Mesenchymal stem cell (in vitro differentiated cells and primary cell): ENCODE measurements around the gene DIAPH2.

ENCODE experiments used
- DNase-seq: peaks from one replicate; pipeline ENCODE4 v3.0.0-alpha.2; 2013
- H2AFZ ChIP-seq: one replicate; pipeline ENCODE4 v1.6.1; 2013; ENCODE audit warnings: low read depth, mild to moderate bottlenecking, control low read depth, inconsistent platforms, low read length, moderate library complexity
- H2AK5ac ChIP-seq: 2 replicates; pipeline ENCODE4 v1.6.1; 2013; ENCODE audit warnings: low read length, moderate library complexity, mild to moderate bottlenecking, inconsistent platforms; ENCODE audit not compliant: severe bottlenecking
- H2BK120ac ChIP-seq: one replicate; pipeline ENCODE4 v1.6.1; 2013; ENCODE audit warnings: low read depth, mild to moderate bottlenecking, inconsistent platforms, low read length, moderate library complexity
- H2BK12ac ChIP-seq, 2 experiments: one replicate each; pipeline ENCODE4 v1.6.1; 2013; ENCODE audit warnings: inconsistent platforms in 2 of 2, low read length in 2 of 2, mild to moderate bottlenecking in 2 of 2, moderate library complexity in 2 of 2, control low read depth in 1 of 2
- H2BK15ac ChIP-seq: one replicate; pipeline ENCODE4 v1.6.1; 2013; ENCODE audit warnings: mild to moderate bottlenecking, low read depth, inconsistent platforms; ENCODE audit not compliant: poor library complexity, severe bottlenecking
- H2BK5ac ChIP-seq: 2 replicates; pipeline ENCODE4 v1.6.1; 2013; ENCODE audit warnings: low read depth, mild to moderate bottlenecking, low read length, control low read depth, inconsistent platforms; ENCODE audit not compliant: poor library complexity, severe bottlenecking
- H3K14ac ChIP-seq, 2 experiments: one replicate each; pipeline ENCODE4 v1.6.1; 2013; ENCODE audit warnings: inconsistent platforms in 2 of 2, low read length in 2 of 2, control low read depth in 1 of 2, mild to moderate bottlenecking in 1 of 2, moderate library complexity in 1 of 2
- H3K18ac ChIP-seq, 2 experiments: one replicate each; pipeline ENCODE4 v1.6.1; 2013; ENCODE audit warnings: inconsistent platforms in 2 of 2, low read length in 2 of 2, control low read depth in 1 of 2, low read depth in 1 of 2, mild to moderate bottlenecking in 1 of 2
- H3K23ac ChIP-seq, 2 experiments: one replicate each; pipeline ENCODE4 v1.6.1; 2013; ENCODE audit warnings: inconsistent platforms in 2 of 2, low read length in 2 of 2, mild to moderate bottlenecking in 2 of 2, moderate library complexity in 2 of 2, control low read depth in 1 of 2
- H3K27ac ChIP-seq: 2 replicates; pipeline ENCODE4 v1.5.1; 2013; ENCODE audit warnings: mild to moderate bottlenecking, moderate library complexity, low read length, control low read depth, inconsistent platforms; ENCODE audit not compliant: poor library complexity, severe bottlenecking
- H3K27me3 ChIP-seq, 2 experiments: 2 replicates each; pipeline versions ENCODE4 v1.6.1 to v1.7.0; 2013; ENCODE audit warnings: low read length in 2 of 2, mild to moderate bottlenecking in 2 of 2, moderate library complexity in 2 of 2, control low read depth in 1 of 2, inconsistent platforms in 1 of 2; ENCODE audit not compliant: control insufficient read depth in 1 of 2, insufficient read depth in 1 of 2
- H3K36me3 ChIP-seq, 2 experiments: 2 replicates each; pipeline versions ENCODE4 v1.6.1 to v1.7.0; 2013; ENCODE audit warnings: low read length in 2 of 2, control low read depth in 1 of 2, inconsistent platforms in 1 of 2, low read depth in 1 of 2, mild to moderate bottlenecking in 1 of 2; ENCODE audit not compliant: insufficient read depth in 2 of 2, control insufficient read depth in 1 of 2
- H3K4ac ChIP-seq, 2 experiments: one replicate each; pipeline ENCODE4 v1.6.1; 2013; ENCODE audit warnings: inconsistent platforms in 2 of 2, low read length in 2 of 2, mild to moderate bottlenecking in 2 of 2, moderate library complexity in 2 of 2, control low read depth in 1 of 2, low read depth in 1 of 2
- H3K4me1 ChIP-seq: 2 replicates; pipeline ENCODE4 v1.6.1; 2013; ENCODE audit warnings: low read depth, low read length, control low read depth; ENCODE audit not compliant: control insufficient read depth, insufficient read depth
- H3K4me2 ChIP-seq: 2 replicates; pipeline ENCODE4 v1.6.1; 2013; ENCODE audit warnings: low read length, mild to moderate bottlenecking, inconsistent platforms; ENCODE audit not compliant: poor library complexity, severe bottlenecking
- H3K4me3 ChIP-seq, 2 experiments: 2 replicates each; pipeline versions ENCODE4 v1.5.1 to v1.7.0; 2013; ENCODE audit warnings: low read length in 2 of 2, mild to moderate bottlenecking in 2 of 2, control low read depth in 1 of 2, low read depth in 1 of 2; ENCODE audit not compliant: insufficient read depth in 1 of 2
- H3K79me1 ChIP-seq: replicated peaks from 2 replicates; pipeline ENCODE4 v1.6.1; 2013; ENCODE audit warnings: mild to moderate bottlenecking, control low read depth, low read length, inconsistent platforms; ENCODE audit not compliant: poor library complexity, severe bottlenecking
- H3K9ac ChIP-seq: 2 replicates; pipeline ENCODE4 v1.7.0; 2013; ENCODE audit warnings: mild to moderate bottlenecking, low read length, moderate library complexity
- H3K9me3 ChIP-seq: 2 replicates; pipeline ENCODE4 v1.7.0; 2013; ENCODE audit warnings: mild to moderate bottlenecking, low read length; ENCODE audit not compliant: control insufficient read depth
- H4K8ac ChIP-seq: one replicate; pipeline ENCODE4 v1.6.1; 2013; ENCODE audit warnings: inconsistent platforms, mild to moderate bottlenecking, low read length, moderate library complexity
- H4K91ac ChIP-seq: one replicate; pipeline ENCODE4 v1.6.1; 2013; ENCODE audit warnings: mild to moderate bottlenecking, low read length, inconsistent platforms
- WGBS: methylation state at CpG from one replicate; pipeline ENCODE4 v1.1.7; 2013; ENCODE audit warnings: mixed read lengths; 5-methylcytosine and 5-hydroxymethylcytosine counted together

Gene DIAPH2

DNA sequence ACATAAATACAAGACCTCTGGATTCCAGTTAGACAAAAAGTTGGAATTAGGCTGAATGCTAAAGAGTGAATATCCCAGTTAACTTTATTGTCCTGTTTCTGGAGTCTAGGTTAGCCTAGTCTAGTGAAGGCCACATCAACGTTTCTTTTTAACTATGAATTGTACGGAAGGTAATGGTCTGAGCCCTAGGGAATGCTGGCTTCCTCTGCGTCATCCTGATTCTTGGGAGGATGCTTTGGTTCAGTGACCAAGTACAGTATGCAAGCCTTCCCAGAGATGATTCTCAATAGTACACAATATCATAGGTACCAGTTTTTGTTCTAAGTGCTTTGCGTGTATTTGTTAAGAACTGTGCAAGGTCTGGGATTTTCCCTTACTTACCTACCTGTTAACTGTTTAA lies 11.8 kb downstream of the DIAPH2 start:
- Histone ChIP-seq H4K8ac (no peak overlapping the region), H3K9ac (no peak overlapping the region), H3K36me3 (no peaks in the 10 kb centered on the region), H2BK120ac (no peak overlapping the region), H3K27ac (no peak overlapping the region), H2BK12ac (no peak overlapping the region), H4K91ac (no peak overlapping the region), H3K79me1 (peaks cover 8% of the 10 kb centered on the region), H3K4me1 (no peaks in the 10 kb centered on the region), H3K18ac (no peak overlapping the region), H3K4ac (no peak overlapping the region), H2BK15ac (no peak overlapping the region), H3K4me3 (no peak overlapping the region), H3K27me3 (no peaks in the 10 kb centered on the region), H3K9me3 (no peaks in the 10 kb centered on the region), H3K4me2 (no peak overlapping the region), H3K14ac (no peak overlapping the region), H3K23ac (no peak overlapping the region), H2BK5ac (no peak overlapping the region), H2AK5ac (no peak overlapping the region), H2AFZ (no peak overlapping the region)
- DNase-seq, result no peak
- WGBS, result 96% methylated on average over 4 of the region's 4 CpGs

DNA sequence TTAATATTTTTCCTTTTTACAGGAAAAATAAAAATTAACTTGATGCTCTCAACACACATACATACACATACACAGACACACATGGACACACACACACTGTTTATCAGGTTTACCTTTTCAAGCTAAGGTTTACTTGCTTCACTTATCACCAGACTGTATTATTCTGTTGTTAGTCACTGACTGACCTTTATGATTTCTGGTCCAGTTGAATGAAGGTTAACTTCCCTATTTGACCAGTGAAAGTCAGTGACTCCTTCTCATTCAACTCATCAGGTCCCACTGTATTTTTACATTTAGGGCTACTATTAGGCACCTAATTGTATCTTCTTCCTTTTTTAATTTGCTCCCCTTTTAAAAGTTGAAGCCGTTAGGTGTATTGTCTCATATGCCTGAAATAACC lies 16.0 kb downstream of the DIAPH2 start:
- no peak overlapping the region for H3K27ac ChIP-seq
- H3K9me3 ChIP-seq, result no peaks in the 10 kb centered on the region
- no peaks in the 10 kb centered on the region for H3K27me3 ChIP-seq
- H3K79me1 ChIP-seq, result peaks cover 8% of the 10 kb centered on the region
- H4K91ac ChIP-seq, result no peak overlapping the region
- no peak overlapping the region for H3K4me3 ChIP-seq
- H3K4me2 ChIP-seq, result no peak overlapping the region
- H2BK5ac ChIP-seq, result no peak overlapping the region
- no peak overlapping the region for H3K23ac ChIP-seq
- H3K4me1 ChIP-seq, result peaks cover 2% of the 10 kb centered on the region
- H4K8ac ChIP-seq, result no peak overlapping the region
- no peak overlapping the region for H2BK15ac ChIP-seq
- H3K14ac ChIP-seq, result no peak overlapping the region
- no peak for DNase-seq
- H3K4ac ChIP-seq, result no peak overlapping the region
- no peak overlapping the region for H2BK120ac ChIP-seq
- no peaks in the 10 kb centered on the region for H3K36me3 ChIP-seq
- no peak overlapping the region for H3K9ac ChIP-seq
- H2AFZ ChIP-seq, result no peak overlapping the region
- H3K18ac ChIP-seq, result no peak overlapping the region
- WGBS, result 100% methylated on average over 1 of the region's 1 CpG
- no peak overlapping the region for H2BK12ac ChIP-seq
- H2AK5ac ChIP-seq, result no peak overlapping the region

DNA sequence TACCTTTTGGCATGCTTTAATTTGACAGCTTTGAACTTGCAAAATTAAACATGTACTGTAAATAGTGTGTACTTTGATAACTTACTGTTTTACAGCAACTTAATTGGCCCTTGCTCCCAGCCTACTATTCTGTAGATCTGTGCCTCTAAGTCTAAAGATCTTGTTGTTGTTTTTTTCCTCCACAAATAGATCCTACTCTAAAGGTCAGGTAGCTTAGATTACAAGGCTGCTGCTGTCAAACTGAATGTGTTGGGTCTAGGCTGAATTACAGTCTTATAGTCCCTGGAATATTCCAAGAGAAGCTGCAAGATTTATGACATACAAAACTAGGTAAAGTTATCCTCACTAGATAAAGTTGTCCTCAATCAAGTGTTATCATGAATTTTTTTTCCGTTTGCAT lies 18.7 kb downstream of the DIAPH2 start:
- Histone ChIP-seq H3K27ac (no peak overlapping the region), H3K18ac (no peak overlapping the region), H3K4ac (no peak overlapping the region), H3K4me2 (no peak overlapping the region), H2BK120ac (no peak overlapping the region), H3K23ac (no peak overlapping the region), H3K14ac (no peak overlapping the region), H4K8ac (no peak overlapping the region), H3K9ac (no peak overlapping the region), H2BK5ac (no peak overlapping the region), H2AFZ (no peak overlapping the region), H2AK5ac (no peak overlapping the region), H3K9me3 (no peaks in the 10 kb centered on the region), H2BK12ac (no peak overlapping the region), H3K4me1 (peaks cover 2% of the 10 kb centered on the region), H4K91ac (no peak overlapping the region), H3K36me3 (no peaks in the 10 kb centered on the region), H3K79me1 (peaks cover 6% of the 10 kb centered on the region), H3K27me3 (no peaks in the 10 kb centered on the region), H3K4me3 (no peak overlapping the region), H2BK15ac (no peak overlapping the region)
- no peak for DNase-seq
- no CpG with 5 or more reads among the region's 1 CpG for WGBS

DNA sequence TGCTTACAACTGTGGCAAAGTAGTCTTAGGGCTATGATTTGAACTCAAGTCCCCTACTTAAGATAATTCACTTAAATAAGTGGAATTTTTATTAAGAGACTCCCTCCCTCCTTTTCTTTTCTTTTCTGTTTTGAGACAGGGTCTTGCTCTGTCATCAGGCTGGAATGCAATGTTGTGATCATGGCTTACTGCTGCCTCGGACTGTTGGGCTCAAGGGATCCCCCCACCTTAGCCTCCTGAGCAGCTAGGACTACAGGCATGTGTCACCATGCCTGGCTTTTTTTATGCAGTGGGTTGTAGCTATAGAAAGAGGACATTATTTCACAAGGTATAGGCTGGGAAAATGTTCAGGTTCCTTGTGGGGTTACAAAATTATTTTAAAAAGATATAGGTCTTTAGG lies 19.2 kb downstream of the DIAPH2 start:
- H3K4me1 ChIP-seq, result peaks cover 2% of the 10 kb centered on the region
- no peak overlapping the region for H3K4me2 ChIP-seq
- H3K14ac ChIP-seq, result no peak overlapping the region
- H2AFZ ChIP-seq, result no peak overlapping the region
- no peaks in the 10 kb centered on the region for H3K27me3 ChIP-seq
- H3K79me1 ChIP-seq, result peaks cover 6% of the 10 kb centered on the region
- H3K18ac ChIP-seq, result no peak overlapping the region
- no peak overlapping the region for H3K4ac ChIP-seq
- H3K9ac ChIP-seq, result no peak overlapping the region
- no peak overlapping the region for H2BK120ac ChIP-seq
- no peak overlapping the region for H3K23ac ChIP-seq
- no peak overlapping the region for H3K4me3 ChIP-seq
- WGBS, result 17% methylated on average over 1 of the region's 1 CpG
- no peak overlapping the region for H2BK15ac ChIP-seq
- no peak for DNase-seq
- H3K9me3 ChIP-seq, result no peaks in the 10 kb centered on the region
- no peak overlapping the region for H2BK5ac ChIP-seq
- no peak overlapping the region for H2AK5ac ChIP-seq
- H3K36me3 ChIP-seq, result no peaks in the 10 kb centered on the region
- no peak overlapping the region for H3K27ac ChIP-seq
- H4K8ac ChIP-seq, result no peak overlapping the region
- no peak overlapping the region for H2BK12ac ChIP-seq
- H4K91ac ChIP-seq, result no peak overlapping the region
